GM06990 (cell line): ENCODE measurements around the gene HSD17B12.

Experiments
- DNase-seq: peaks from one replicate; pipeline ENCODE4 v3.0.0-alpha.2; 2011; ENCODE audit not compliant: insufficient read length; ENCODE audit errors: extremely low read depth
- H3K27me3 ChIP-seq: replicated peaks from 2 replicates; pipeline ENCODE4 v1.6.0; 2011; ENCODE audit warnings: low read length; ENCODE audit not compliant: control insufficient read depth, insufficient read depth
- H3K36me3 ChIP-seq: 2 replicates; pipeline ENCODE4 v1.5.1; 2011; ENCODE audit warnings: low read length; ENCODE audit not compliant: control insufficient read depth, insufficient read depth
- H3K4me3 ChIP-seq: replicated peaks from 2 replicates; pipeline ENCODE4 v1.5.1; 2011; ENCODE audit warnings: low read depth, mild to moderate bottlenecking, control low read depth, low read length
- TF ChIP-seq, protein P1 (sequence below): IDR thresholded peaks from 2 replicates; pipeline ENCODE4 v1.5.1; 2011; ENCODE audit warnings: low read length, control low read depth, mild to moderate bottlenecking, inconsistent platforms; ENCODE audit not compliant: insufficient read depth, poor library complexity, severe bottlenecking

The HSD17B12 gene

DNA sequence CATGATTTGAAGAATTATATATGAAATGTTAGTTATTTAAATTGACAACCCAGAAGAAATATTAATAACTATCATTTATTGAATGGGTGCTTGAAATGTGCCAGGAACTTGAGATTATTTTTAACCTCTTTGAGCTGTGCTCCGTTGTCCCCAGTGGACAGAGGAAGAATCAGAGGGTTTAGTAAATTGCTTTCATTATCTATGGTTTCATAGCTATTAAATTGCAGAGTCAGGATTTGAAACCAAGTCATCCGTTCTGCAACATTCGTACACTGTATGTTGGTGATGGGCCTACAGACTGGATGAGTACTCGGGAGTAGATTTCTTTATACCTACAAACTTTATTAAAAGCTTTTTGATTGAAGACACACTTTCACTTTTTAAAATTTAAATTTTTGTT lies 4.9 kb downstream of the HSD17B12 start:
- no peaks in the 10 kb centered on the region for H3K27me3 ChIP-seq
- no peak overlapping the region for H3K4me3 ChIP-seq
- TF ChIP-seq, protein P1, sequence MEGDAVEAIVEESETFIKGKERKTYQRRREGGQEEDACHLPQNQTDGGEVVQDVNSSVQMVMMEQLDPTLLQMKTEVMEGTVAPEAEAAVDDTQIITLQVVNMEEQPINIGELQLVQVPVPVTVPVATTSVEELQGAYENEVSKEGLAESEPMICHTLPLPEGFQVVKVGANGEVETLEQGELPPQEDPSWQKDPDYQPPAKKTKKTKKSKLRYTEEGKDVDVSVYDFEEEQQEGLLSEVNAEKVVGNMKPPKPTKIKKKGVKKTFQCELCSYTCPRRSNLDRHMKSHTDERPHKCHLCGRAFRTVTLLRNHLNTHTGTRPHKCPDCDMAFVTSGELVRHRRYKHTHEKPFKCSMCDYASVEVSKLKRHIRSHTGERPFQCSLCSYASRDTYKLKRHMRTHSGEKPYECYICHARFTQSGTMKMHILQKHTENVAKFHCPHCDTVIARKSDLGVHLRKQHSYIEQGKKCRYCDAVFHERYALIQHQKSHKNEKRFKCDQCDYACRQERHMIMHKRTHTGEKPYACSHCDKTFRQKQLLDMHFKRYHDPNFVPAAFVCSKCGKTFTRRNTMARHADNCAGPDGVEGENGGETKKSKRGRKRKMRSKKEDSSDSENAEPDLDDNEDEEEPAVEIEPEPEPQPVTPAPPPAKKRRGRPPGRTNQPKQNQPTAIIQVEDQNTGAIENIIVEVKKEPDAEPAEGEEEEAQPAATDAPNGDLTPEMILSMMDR, result no peak
- H3K36me3 ChIP-seq, result peaks cover 1% of the 10 kb centered on the region
- no peak for DNase-seq

DNA sequence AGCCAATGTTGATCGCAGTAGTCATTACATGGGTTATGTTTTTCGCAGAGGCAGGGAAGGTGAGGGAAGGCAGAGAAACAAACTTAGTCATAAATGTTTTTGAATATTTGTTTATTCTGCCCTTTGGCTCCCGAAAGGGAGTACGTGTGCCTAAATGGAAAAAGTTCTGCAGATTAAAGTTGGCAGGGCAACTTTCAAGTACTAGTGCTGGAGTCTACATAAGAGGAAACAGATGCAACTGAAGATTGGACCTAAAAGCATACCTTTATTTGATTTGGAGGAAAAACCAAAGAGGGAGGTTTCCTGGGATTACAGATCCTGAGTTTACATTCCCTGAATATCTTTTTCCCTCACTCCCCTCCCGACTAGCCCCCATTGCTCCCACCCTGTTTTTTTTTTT lies 5.7 kb downstream of the HSD17B12 start:
- H3K4me3 ChIP-seq, result no peak overlapping the region
- peaks cover 1% of the 10 kb centered on the region for H3K36me3 ChIP-seq
- DNase-seq, result no peak
- H3K27me3 ChIP-seq, result no peaks in the 10 kb centered on the region
- TF ChIP-seq, protein P1, result no peak

GRCh38 chr11:43687120-43687791 lies 6.7 kb downstream of the HSD17B12 start:
- Histone ChIP-seq H3K36me3 (peaks cover 3% of the 10 kb centered on the region), H3K27me3 (no peaks in the 10 kb centered on the region), H3K4me3 (no peak overlapping the region)
- DNase-seq, result no peak
- TF ChIP-seq, protein P1, result no peak

DNA sequence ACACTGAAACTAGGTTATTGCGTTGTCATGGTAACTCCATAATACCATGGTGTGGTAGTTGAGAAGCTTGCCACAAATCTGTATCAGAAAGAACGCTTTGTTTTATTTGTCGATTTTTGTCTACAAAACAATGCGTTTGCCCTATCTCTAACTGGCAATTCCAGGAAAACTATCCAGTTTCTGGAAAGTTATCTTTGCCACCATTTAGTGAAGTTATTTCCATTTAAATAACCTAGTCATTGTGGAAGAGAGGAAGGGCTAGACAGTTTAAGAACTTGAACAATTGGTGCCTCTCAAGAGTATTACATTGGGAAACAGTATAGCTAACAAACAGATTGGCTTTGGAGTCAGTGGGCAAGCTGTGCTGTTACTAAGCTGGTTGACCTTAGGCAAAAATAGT lies 7.9 kb downstream of the HSD17B12 start:
- no peak overlapping the region for H3K4me3 ChIP-seq
- TF ChIP-seq, protein P1, result no peak
- H3K36me3 ChIP-seq, result peaks cover 3% of the 10 kb centered on the region
- H3K27me3 ChIP-seq, result no peaks in the 10 kb centered on the region
- no peak for DNase-seq

DNA sequence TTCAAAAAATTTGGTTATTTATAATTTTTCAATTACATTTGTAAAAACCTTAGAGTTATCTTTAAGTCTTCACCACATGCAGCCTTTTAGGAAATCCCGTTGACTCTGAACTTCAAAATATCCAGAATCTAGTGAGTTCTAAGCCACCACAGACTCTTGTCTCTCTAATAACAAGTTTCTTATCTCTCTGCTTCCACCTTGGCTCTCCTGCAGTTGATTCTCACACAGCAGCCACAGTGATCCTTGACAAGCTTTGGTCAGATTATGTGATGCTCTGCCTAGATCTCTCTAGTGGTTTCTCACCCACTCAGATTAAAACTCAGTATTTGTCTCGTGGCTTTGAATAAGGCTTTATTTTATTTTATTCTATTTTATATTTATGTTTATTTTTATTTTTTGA lies 8.6 kb downstream of the HSD17B12 start:
- no peak overlapping the region for H3K4me3 ChIP-seq
- DNase-seq, result no peak
- TF ChIP-seq, protein P1, result no peak
- peaks cover 2% of the 10 kb centered on the region for H3K36me3 ChIP-seq
- no peaks in the 10 kb centered on the region for H3K27me3 ChIP-seq

DNA sequence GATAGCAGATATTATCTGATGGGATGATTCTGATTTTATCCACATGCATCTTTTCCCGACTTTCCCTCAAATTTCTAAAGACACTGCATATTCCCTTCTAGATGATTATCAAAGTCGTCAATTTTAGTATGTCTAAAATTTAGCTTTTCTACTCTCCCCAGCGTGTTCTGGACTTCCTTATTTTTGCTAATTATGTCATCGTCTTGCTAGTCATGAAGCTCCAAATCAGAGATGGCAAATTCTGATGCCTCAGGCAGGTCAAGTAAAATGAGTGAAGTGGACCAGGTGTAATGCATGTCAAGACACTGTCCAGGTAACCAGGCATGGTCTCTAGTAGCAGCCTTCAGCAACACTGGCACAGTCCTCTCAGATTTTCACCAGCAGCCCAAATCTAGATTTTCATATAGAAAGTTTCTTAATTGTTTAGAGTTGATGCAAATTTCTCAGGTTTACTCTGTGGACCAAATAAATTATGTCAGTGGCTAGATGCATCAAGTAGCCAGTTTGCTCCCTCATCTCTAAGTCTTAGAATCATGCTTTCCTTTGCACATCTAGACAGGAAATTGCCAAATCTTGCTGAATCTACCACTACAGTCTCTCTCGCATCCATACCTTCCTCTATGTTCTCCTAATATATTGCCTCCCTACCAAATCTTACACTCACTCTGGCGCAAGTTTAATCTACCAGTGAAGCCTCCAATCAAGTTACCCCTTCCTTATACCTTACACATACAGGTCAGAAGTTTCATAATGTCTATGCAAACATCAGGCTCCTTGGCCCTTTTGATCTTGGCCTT lies 10.6 kb downstream of the HSD17B12 start:
- TF ChIP-seq, protein P1, result no peak
- Histone ChIP-seq H3K36me3 (peaks cover 2% of the 10 kb centered on the region), H3K4me3 (no peak overlapping the region), H3K27me3 (no peaks in the 10 kb centered on the region)
- DNase-seq, result no peak
